Cardiac atrium fibroblast (primary cell): ENCODE measurements around the gene PHF13. TPM values are rescaled to one million over a fixed set of nuclear protein-coding genes. Genes with fewer than 3 reads are reported as not detected.

Source experiments
- total RNA-seq: library from RNA; depleted of rRNA; stranded (reverse); fragments of >200 nt; gene quantifications from 2 replicates; pipeline ENCODE4 v1.2.3, GENCODE V29; 2015

Gene PHF13
- total RNA-seq, result 8.8 and 10.2 TPM in 2 replicates

GRCh38 chr1:6613361-6614018, at the start of gene PHF13:
Gene PHF13, plus strand, starts transcription at chr1:6613731. Its CDS starts 336 bp downstream, at chr1:6614067.

GRCh38 chr1:6579374-6580118, 34.0 kb upstream of the PHF13 start, which contains the start of gene ZBTB48:
Gene ZBTB48, plus strand, starts transcription at chr1:6579994. Its CDS starts 616 bp downstream, at chr1:6580610.

GRCh38 chr1:6602669-6603237, 10.8 kb upstream of the PHF13 start, which contains the start of gene KLHL21:
Gene KLHL21, minus strand, starts transcription at chr1:6602869. Its CDS starts 52 bp downstream, at chr1:6602817.

GRCh38 chr1:6624710-6625583, 11.4 kb downstream of the PHF13 start, which contains the start of gene THAP3:
Gene THAP3, plus strand, starts transcription at chr1:6624868. Its CDS starts 351 bp downstream, at chr1:6625219.

Other genes with a start within 250 kb of the PHF13 start
- 27.8 and 37.9 TPM in 2 replicates for gene ACOT7, start 220.0 kb upstream of the PHF13 start, total RNA-seq
- 0.49 and 3.1 TPM in 2 replicates for gene HES2, start 193.8 kb upstream of the PHF13 start, total RNA-seq
- 0.18 TPM in 1 of 2 replicates, not detected in the other for gene ESPN, start 189.0 kb upstream of the PHF13 start, total RNA-seq
- 5.1 and 5.7 TPM in 2 replicates for gene TNFRSF25, start 147.6 kb upstream of the PHF13 start, total RNA-seq
- 7.8 and 9.2 TPM in 2 replicates for gene PLEKHG5, start 122.1 kb upstream of the PHF13 start, total RNA-seq
- 13.6 and 16.1 TPM in 2 replicates for gene NOL9, start 59.2 kb upstream of the PHF13 start, total RNA-seq
- gene TAS1R1, start 58.4 kb upstream of the PHF13 start, total RNA-seq, result not detected in 2 replicates
- 11.3 and 12.6 TPM in 2 replicates for gene ZBTB48, start 33.7 kb upstream of the PHF13 start, total RNA-seq
- gene KLHL21, start 10.9 kb upstream of the PHF13 start, total RNA-seq, result 37.7 and 39.5 TPM in 2 replicates
- gene THAP3, start 11.1 kb downstream of the PHF13 start, total RNA-seq, result 13.4 and 19.3 TPM in 2 replicates
- 29.2 and 37.9 TPM in 2 replicates for gene DNAJC11, start 88.1 kb downstream of the PHF13 start, total RNA-seq
- 79.4 and 81.1 TPM in 2 replicates for gene CAMTA1, start 171.7 kb downstream of the PHF13 start, total RNA-seq